GM19099 (cell line): Measurements from ENCODE around the gene FAM53C.

ENCODE experiments used
- POLR2A ChIP-seq: IDR thresholded peaks from 3 replicates; pipeline ENCODE4 v1.6.1; 2011; ENCODE audit warnings: low read depth; ENCODE audit not compliant: insufficient read length; ENCODE audit errors: extremely low read depth

Gene FAM53C

GRCh38 chr5:138337685-138338410 lies at the start of gene FAM53C:
Gene FAM53C, plus strand, starts transcription at chr5:138338266. Its CDS starts 3,070 bp downstream, at chr5:138341336.
- peak; percentile 100 for TF ChIP-seq POLR2A

- TF ChIP-seq POLR2A, result no peak
These were observed 48.8 kb upstream of the FAM53C start for GRCh38 chr5:138289296-138289695.

GRCh38 chr5:138303372-138303771 lies 34.7 kb upstream of the FAM53C start:
- no peak for TF ChIP-seq POLR2A

GRCh38 chr5:138305797-138306196 lies 32.3 kb upstream of the FAM53C start:
- TF ChIP-seq POLR2A, result no peak

GRCh38 chr5:138315751-138316278 lies 22.3 kb upstream of the FAM53C start:
- no peak for TF ChIP-seq POLR2A

- no peak for TF ChIP-seq POLR2A
These were observed 21.7 kb upstream of the FAM53C start for GRCh38 chr5:138316355-138316754.

- TF ChIP-seq POLR2A, result no peak
These were observed 7.1 kb upstream of the FAM53C start for GRCh38 chr5:138330813-138331448.

- peak; percentile 77 for TF ChIP-seq POLR2A
These were observed 6.4 kb upstream of the FAM53C start, which contains the start of gene CDC25C for GRCh38 chr5:138331449-138332368. Gene CDC25C, minus strand, starts transcription at chr5:138331804. Its CDS starts 624 bp downstream, at chr5:138331180.

- no peak for TF ChIP-seq POLR2A
These were observed 3.1 kb upstream of the FAM53C start for GRCh38 chr5:138334867-138335447.

GRCh38 chr5:138336952-138337684 lies 948 bp upstream of the FAM53C start:
- TF ChIP-seq POLR2A, result no peak

GRCh38 chr5:138338411-138339090 lies 485 bp downstream of the FAM53C start:
- no peak for TF ChIP-seq POLR2A

GRCh38 chr5:138339091-138339456 lies 1.0 kb downstream of the FAM53C start:
- TF ChIP-seq POLR2A, result no peak

- no peak for TF ChIP-seq POLR2A
These were observed 1.4 kb downstream of the FAM53C start for GRCh38 chr5:138339464-138339863.
